Fibroblast of pulmonary artery (primary cell): ENCODE measurements around the gene VWF.

ENCODE experiments used
- DNase-seq: peaks from one replicate; pipeline ENCODE4 v3.0.0-alpha.2; 2010; ENCODE audit warnings: low read depth
- H3K4me3 ChIP-seq: replicated peaks from 2 replicates; pipeline ENCODE4 v1.5.1; 2011; ENCODE audit warnings: low read depth, mild to moderate bottlenecking, control low read depth, low read length, moderate library complexity
- TF ChIP-seq, protein P1 (sequence below): IDR thresholded peaks from 2 replicates; pipeline ENCODE4 v1.5.1; 2011; ENCODE audit warnings: mild to moderate bottlenecking, control low read depth, low read length, inconsistent platforms; ENCODE audit errors: missing control alignments

VWF gene

DNA sequence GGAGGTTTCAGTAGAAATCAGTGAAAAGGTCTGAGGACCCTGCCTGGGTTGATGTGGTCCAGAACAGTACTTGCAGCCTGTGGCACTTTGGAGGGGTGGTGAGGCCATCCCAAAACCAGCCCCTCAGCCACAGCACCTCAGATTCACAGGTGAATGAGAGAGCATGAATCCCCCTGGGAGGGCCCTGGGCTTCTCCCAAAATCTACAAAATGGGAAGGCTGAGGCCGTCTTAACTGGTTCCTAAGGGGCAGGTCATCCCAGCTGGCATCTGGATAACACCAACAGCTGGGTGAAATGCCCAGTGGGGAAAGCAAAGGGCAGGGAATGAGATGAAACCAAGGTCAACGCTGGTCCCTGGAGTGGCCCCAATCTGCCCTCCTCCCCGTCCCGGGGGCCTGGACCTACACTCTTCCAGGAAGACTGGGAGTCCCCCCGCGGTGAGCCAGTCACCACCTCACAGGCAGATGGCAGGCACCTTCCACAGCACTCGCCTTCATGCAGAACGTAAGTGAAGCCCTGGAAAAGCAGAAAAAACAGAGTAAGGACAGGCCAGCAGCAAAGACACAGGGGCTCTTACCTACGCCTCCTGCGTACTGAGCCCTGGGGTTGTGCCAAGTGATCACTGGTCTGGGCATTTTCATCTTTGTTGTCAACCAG, 153.1 kb downstream of the VWF start:
- H3K4me3 ChIP-seq = no peak overlapping the region
- TF ChIP-seq, protein P1, sequence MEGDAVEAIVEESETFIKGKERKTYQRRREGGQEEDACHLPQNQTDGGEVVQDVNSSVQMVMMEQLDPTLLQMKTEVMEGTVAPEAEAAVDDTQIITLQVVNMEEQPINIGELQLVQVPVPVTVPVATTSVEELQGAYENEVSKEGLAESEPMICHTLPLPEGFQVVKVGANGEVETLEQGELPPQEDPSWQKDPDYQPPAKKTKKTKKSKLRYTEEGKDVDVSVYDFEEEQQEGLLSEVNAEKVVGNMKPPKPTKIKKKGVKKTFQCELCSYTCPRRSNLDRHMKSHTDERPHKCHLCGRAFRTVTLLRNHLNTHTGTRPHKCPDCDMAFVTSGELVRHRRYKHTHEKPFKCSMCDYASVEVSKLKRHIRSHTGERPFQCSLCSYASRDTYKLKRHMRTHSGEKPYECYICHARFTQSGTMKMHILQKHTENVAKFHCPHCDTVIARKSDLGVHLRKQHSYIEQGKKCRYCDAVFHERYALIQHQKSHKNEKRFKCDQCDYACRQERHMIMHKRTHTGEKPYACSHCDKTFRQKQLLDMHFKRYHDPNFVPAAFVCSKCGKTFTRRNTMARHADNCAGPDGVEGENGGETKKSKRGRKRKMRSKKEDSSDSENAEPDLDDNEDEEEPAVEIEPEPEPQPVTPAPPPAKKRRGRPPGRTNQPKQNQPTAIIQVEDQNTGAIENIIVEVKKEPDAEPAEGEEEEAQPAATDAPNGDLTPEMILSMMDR = no peak
- DNase-seq = no peak

DNA sequence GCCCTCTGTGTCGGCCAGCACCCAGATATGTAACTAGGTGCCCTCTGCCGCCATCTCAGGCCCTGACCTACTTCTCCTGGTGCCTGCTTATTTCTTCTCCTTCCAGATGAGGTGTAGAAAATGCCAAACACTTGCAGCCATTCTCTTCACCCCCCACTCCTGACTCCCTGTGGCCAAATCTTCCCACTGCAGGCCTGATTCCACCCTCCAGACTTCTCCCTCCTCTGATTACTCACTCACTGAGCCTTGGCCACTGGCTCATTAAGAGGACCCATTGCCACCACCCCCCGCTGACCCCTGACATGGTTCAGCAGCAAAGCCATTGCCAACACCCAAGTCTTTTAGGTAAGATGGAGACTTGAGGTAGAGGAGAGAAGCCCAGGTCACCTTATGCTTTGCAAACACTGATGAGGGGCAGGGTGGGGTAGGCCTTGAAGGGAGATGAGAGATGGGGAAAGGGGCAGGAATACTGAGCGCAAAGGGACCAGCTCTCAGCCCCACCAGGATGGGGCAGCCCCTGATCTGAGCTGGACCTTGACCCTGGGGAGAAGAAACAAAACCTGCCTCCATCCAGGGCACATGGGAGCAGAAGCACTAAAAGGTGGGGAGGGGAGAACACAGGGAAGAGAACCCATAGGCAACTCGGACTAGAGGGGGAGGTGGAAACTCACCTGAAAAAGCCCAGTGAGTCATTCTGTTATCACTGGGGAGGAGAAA, 154.3 kb downstream of the VWF start:
- H3K4me3 ChIP-seq = no peak overlapping the region
- DNase-seq = no peak
- TF ChIP-seq, protein P1 = no peak

DNA sequence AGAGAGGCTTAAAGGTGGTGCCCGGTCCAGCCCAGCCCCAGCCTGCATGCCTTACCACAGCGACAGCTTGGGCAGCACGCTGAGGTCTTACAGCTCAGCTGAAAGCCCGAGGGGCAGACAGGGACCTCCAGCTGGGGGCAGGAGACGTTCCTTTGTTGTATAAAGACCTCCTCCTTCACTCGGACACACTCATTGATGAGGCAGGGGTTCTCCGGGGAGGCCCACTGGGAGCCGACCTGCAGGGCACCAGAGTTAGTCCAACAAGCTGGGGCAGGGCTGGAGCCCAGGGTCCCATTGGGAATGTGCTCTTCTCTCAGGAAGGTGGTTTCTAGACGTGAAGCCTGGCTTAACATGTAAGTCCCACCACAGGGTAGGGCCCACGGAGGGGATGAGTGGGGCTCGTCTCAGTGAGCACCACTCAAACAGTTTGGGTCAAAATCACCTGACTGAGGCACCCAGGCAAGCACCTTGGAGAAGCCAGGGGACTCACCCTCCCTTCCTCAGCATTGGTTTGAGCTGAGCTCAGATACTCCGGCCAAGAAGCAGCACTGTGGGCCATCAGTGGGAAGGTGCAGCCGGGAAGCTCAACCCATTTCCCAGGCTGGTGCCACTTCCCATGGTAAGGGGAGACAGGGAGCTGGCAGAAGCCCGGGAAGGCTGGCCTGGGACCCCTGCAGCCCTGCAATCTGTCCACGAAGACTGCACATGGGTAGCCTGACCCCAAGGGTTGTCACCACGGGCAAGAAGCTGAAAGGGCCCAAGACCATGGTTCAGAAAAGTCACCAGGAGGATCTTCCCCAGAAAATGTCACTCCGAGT, 155.1 kb downstream of the VWF start:
- TF ChIP-seq, protein P1 = no peak
- DNase-seq = no peak
- H3K4me3 ChIP-seq = no peak overlapping the region

DNA sequence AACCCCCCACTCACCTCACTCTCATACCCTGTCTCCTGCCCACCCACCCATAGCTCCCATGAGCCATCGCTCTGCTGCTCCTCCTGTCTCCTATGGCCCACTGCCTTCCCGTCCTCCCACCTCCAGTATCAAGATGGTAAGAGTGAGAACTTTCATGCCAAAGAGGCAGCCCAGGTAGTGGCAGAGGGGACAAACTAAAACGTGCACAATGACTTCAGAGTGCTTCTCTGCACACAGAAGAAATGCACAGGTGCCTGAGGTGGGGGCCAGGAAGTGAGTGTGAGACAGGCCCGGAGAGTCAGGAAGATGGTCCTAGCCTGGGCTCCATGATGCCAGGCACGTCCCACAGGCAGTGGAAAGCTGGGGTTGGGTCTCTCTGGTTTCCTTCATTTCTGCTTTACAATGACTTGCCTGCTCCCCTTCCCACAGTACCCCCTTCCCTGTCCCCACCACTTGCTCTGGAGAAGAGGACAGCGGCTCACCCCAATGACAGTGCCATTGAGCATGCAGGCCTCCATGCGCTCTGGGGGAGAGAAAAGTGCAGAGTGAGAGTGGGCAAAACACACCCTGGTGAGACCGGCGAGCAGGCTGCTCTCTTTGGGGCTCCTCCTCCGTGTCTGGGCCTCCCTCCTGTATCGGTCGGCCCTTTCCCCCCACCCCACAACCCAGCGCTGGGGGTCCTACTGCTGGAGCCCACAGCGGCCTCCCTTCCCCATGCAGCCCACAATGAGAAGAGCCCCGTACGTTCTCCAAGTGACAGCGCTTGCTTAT, 156.6 kb downstream of the VWF start:
- H3K4me3 ChIP-seq = no peak overlapping the region
- TF ChIP-seq, protein P1 = no peak
- DNase-seq = no peak

DNA sequence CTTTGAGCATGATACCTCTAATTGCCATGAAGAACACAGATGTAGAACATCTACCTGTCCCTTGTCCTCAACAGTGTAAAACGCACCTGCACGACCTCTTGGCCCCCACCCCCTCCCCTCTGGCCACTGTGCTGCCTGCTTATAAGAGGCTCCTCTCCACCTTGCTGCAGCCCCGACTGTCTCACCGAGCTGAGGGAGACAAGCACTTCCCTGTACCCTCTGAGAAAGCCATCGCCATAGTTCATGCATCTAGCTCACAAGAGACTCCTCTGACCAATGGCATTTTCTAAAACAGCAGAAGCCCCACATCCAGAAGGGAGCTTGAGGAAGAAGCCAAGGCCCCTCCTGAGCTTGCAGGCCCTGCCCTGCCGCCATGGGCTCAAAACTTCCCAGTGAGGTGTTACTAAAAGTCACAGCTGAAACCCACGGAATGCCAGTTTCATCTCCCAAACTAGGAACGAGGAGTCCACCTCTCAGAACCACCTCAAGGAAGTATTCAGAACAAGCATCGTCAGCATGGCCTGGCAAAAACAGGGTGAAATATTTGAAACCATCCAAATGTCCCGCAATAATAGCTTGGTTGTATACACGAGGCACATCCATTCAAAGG, 157.9 kb downstream of the VWF start:
- H3K4me3 ChIP-seq = no peak overlapping the region
- DNase-seq = no peak
- TF ChIP-seq, protein P1 = no peak

DNA sequence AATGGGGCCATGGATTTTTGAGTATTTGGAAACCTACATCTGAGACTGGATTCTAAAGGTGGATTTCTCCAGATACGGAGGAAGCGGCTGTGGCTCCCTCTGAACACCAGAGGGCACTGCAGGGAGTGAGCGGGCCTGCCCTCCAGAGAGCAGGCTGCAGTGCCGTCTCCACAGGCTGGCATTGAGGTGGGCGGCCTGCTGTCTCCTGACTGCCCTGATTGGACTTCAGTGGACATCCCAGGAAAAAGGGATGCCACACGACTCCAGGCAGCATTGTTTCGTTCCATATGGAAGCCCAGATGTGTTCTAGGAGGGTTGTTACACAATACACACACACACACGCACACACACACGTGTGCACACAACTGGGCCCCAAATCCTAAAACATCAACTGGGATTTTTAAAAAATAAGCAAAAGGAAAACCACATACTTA, 158.5 kb downstream of the VWF start:
- DNase-seq = peak; percentile 54
- TF ChIP-seq, protein P1 = peak; percentile 93
- no peak overlapping the region for H3K4me3 ChIP-seq
